ENCODE data around the gene CSPG4. TPM values are rescaled to one million over a fixed set of nuclear protein-coding genes. Genes with fewer than 3 reads are reported as not detected.

CSPG4 gene
- total RNA-seq, 6 experiments from 2014 or later: 81.2 to 111 (median 95.7) TPM

DNA sequence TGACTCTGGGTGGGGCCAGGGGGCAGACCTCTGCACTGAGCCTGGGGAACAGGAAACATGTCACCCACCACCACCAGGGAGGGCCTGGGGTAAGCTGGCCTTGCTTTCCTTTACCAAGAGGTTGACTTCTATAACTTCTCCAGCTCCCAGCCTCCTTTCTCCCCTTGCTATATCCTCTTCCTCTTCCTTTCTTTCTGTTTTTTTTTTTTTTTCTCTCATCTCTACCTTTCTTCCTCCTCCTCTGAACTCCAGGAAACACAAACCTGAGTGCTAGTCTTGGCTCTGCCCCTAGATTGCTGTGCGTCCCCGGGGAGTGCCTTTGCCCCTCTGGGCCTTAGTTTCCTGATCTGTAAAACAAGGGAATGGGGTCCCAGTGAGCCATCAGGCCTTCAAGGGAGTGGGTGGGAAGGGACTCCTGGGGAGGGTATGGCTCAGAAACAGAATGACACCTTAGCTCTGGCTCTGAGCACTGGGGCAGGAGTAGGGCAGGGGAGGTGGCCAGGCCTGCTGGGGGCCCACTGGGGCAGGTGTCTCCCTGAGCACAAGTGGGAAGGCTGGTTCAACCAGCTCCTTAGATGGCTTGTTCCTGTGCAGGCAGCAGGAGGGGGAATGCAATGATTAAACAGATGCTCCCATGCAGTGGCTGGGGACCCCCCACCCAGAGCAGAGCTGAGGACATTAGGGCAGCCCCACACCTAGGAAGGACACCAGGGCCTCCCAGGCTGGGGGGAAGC lies 60.7 kb downstream of the CSPG4 start:
- TF ChIP-seq, protein P1, sequence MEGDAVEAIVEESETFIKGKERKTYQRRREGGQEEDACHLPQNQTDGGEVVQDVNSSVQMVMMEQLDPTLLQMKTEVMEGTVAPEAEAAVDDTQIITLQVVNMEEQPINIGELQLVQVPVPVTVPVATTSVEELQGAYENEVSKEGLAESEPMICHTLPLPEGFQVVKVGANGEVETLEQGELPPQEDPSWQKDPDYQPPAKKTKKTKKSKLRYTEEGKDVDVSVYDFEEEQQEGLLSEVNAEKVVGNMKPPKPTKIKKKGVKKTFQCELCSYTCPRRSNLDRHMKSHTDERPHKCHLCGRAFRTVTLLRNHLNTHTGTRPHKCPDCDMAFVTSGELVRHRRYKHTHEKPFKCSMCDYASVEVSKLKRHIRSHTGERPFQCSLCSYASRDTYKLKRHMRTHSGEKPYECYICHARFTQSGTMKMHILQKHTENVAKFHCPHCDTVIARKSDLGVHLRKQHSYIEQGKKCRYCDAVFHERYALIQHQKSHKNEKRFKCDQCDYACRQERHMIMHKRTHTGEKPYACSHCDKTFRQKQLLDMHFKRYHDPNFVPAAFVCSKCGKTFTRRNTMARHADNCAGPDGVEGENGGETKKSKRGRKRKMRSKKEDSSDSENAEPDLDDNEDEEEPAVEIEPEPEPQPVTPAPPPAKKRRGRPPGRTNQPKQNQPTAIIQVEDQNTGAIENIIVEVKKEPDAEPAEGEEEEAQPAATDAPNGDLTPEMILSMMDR (IDR thresholded peaks at IDR 0.05): no peak
- Mint-ChIP-seq H3K27me3 (ENCODE audit: insufficient read depth) (no peaks in the 10 kb centered on the region; the same call in 1 of the 2 replicates), H3K36me3 (ENCODE audit: low read depth) (peaks cover 33% of the 10 kb centered on the region), H3K9me3 (no peaks in the 10 kb centered on the region), H3K4me1 (ENCODE audit: low read depth) (peaks cover 66% of the 10 kb centered on the region), H3K4me3 (peak overlapping the region; percentile 97), H3K27ac (peak overlapping the region; percentile 81)
- no peak for DNase-seq

DNA sequence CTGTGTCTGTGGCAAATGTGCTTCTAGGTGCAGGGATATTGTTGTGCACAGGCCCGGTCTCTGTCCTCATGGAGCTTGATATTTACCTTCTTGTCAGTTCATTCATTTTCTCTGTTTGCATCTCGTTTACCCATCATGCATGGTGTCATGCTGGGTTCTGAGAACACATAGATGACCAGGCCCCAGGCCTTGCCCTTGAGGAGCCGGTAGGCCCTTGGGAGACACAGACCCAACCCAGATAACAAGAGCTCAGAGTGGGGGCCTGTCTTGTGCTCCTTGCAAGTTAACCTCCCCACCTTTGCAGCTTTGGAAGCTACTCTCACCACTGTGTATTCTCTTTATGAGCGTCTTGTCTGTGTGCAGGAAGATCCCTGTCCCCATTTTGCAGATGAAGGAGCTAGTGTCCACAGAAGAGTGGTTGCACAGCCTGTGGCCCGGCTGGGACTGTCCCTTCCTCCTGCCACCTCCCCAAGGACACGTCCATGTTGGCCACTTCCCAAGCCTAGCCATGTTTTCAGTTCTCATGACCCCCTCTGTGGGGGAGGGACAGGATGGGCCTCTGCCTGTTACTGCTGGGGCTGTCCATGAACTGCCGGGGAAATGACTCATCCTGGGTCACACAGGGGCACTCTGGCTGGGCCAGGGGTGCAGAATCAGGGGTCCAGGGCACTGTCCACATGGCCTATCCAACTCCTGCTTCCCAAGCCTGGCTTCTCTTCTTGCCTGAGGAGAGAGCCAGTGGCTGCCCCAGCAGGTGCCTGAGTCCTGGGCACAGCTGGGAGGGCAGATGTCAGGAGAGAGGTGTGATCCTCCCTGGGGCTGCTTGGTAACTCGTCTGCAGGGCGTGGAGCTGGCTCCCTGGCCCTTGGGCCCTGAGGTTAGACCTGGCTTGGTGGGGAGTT lies 61.5 kb downstream of the CSPG4 start:
- Mint-ChIP-seq H3K36me3 (ENCODE audit: low read depth) (peaks cover 28% of the 10 kb centered on the region), H3K27me3 (ENCODE audit: insufficient read depth) (no peaks in the 10 kb centered on the region; the same call in 1 of the 2 replicates), H3K4me3 (peak overlapping the region; percentile 97), H3K27ac (peak overlapping the region; percentile 81), H3K4me1 (ENCODE audit: low read depth) (peaks cover 74% of the 10 kb centered on the region), H3K9me3 (no peaks in the 10 kb centered on the region)
- TF ChIP-seq, protein P1 (IDR thresholded peaks at IDR 0.05): no peak
- no peak for DNase-seq

DNA sequence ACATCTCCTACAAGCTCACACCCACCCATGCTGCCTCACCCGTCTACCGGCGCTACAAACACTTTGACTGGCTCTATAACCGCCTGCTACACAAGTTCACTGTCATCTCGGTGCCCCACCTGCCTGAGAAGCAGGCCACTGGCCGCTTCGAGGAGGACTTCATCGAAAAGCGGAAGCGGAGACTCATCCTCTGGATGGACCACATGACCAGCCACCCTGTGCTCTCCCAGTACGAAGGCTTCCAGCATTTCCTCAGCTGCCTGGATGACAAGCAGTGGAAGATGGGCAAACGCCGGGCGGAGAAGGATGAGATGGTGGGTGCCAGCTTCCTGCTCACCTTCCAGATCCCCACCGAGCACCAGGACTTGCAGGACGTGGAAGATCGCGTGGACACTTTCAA lies 62.8 kb downstream of the CSPG4 start:
- H3K4me1 Mint-ChIP-seq (ENCODE audit: low read depth): peaks cover 75% of the 10 kb centered on the region
- DNase-seq: no peak
- no peaks in the 10 kb centered on the region; the same call in 1 of the 2 replicates for H3K27me3 Mint-ChIP-seq (ENCODE audit: insufficient read depth)
- peak overlapping the region; percentile 96 for H3K27ac Mint-ChIP-seq
- no peaks in the 10 kb centered on the region for H3K9me3 Mint-ChIP-seq
- H3K36me3 Mint-ChIP-seq (ENCODE audit: low read depth): peaks cover 27% of the 10 kb centered on the region
- H3K4me3 Mint-ChIP-seq: peak overlapping the region; percentile 97
- TF ChIP-seq, protein P1 (IDR thresholded peaks at IDR 0.05): no peak

DNA sequence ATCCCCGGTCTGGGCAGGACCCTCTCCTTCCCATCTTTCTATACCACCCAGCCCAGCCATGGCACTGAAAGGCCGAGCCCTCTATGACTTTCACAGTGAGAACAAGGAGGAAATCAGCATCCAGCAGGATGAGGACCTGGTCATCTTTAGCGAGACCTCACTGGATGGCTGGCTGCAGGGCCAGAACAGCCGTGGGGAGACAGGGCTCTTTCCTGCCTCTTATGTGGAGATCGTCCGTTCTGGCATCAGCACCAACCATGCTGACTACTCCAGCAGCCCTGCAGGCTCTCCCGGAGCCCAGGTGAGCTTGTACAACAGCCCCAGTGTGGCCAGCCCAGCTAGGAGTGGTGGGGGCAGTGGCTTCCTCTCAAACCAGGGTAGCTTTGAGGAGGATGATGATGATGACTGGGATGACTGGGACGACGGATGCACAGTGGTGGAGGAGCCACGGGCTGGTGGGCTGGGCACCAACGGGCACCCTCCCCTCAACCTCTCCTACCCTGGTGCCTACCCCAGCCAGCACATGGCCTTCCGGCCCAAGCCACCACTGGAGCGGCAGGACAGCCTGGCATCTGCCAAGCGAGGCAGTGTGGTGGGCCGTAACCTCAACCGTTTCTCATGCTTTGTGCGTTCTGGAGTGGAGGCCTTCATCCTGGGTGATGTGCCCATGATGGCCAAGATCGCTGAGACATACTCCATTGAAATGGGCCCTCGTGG lies 63.4 kb downstream of the CSPG4 start:
- Mint-ChIP-seq H3K4me3 (peak overlapping the region; percentile 97), H3K27ac (peak overlapping the region; percentile 96), H3K4me1 (ENCODE audit: low read depth) (peaks cover 76% of the 10 kb centered on the region), H3K9me3 (no peaks in the 10 kb centered on the region), H3K27me3 (ENCODE audit: insufficient read depth) (peaks cover 2% of the 10 kb centered on the region; the same call in 1 of the 2 replicates), H3K36me3 (ENCODE audit: low read depth) (peaks cover 27% of the 10 kb centered on the region)
- no peak for DNase-seq
- TF ChIP-seq, protein P1 (IDR thresholded peaks at IDR 0.05): no peak
